Islet of Langerhans (tissue), 1 donor: ENCODE measurements around the gene ZFP62.
"Not testable (repeated sequence)": the region's sequence is repeated elsewhere in the genome, so short reads cannot be mapped to it uniquely, and the experiment has no call there.

ENCODE experiments used
- FAIRE-seq: peaks from one replicate; lab custom pipeline; 2011; peaks lifted over from hg19 to GRCh38; lab: Jason Lieb, UNC

The ZFP62 gene

GRCh38 chr5:180860887-180861822 lies at the start of gene ZFP62:
Gene ZFP62 (minus strand): TSS chr5:180861276. CDS start chr5:180861219, 57 bp downstream.
- FAIRE-seq, result no peak

- FAIRE-seq, result no peak
Observed at GRCh38 chr5:180910735-180911134, 49.7 kb upstream of the ZFP62 start.

- FAIRE-seq, result no peak
Observed at GRCh38 chr5:180910182-180910581, 49.1 kb upstream of the ZFP62 start.

- no peak for FAIRE-seq
Observed at GRCh38 chr5:180909782-180910181, 48.7 kb upstream of the ZFP62 start.

- no peak for FAIRE-seq
Observed at GRCh38 chr5:180908998-180909731, 48.1 kb upstream of the ZFP62 start.

- no peak for FAIRE-seq
Observed at GRCh38 chr5:180908400-180908799, 47.3 kb upstream of the ZFP62 start.

- no peak for FAIRE-seq
Observed at GRCh38 chr5:180901319-180902009, 40.4 kb upstream of the ZFP62 start.

GRCh38 chr5:180900178-180900577 lies 39.1 kb upstream of the ZFP62 start:
- no peak for FAIRE-seq

GRCh38 chr5:180898621-180899246 lies 37.7 kb upstream of the ZFP62 start, which contains the start of gene BTNL8:
Gene BTNL8 (plus strand): TSS chr5:180899159. CDS start chr5:180899311, 152 bp downstream.
- no peak for FAIRE-seq

GRCh38 chr5:180895330-180895729 lies 34.3 kb upstream of the ZFP62 start:
- FAIRE-seq, result not testable (repeated sequence)

GRCh38 chr5:180889381-180889780 lies 28.3 kb upstream of the ZFP62 start:
- FAIRE-seq, result no peak

- FAIRE-seq, result not testable (repeated sequence)
Observed at GRCh38 chr5:180885845-180886529, 24.9 kb upstream of the ZFP62 start.

GRCh38 chr5:180875860-180876426 lies 14.9 kb upstream of the ZFP62 start:
- FAIRE-seq, result no peak

- FAIRE-seq, result no peak
Observed at GRCh38 chr5:180874804-180875582, 13.9 kb upstream of the ZFP62 start.

- no peak for FAIRE-seq
Observed at GRCh38 chr5:180873615-180874520, 12.8 kb upstream of the ZFP62 start.

- FAIRE-seq, result no peak
Observed at GRCh38 chr5:180872419-180872818, 11.3 kb upstream of the ZFP62 start.

GRCh38 chr5:180870276-180871068 lies 9.4 kb upstream of the ZFP62 start:
- FAIRE-seq, result no peak

GRCh38 chr5:180869587-180869986 lies 8.5 kb upstream of the ZFP62 start:
- no peak for FAIRE-seq
